Measurements from ENCODE around the gene EXOC6B.
"Not testable (repeated sequence)": the region's sequence is repeated elsewhere in the genome, so short reads cannot be mapped to it uniquely, and the experiment has no call there.

EXOC6B gene

DNA sequence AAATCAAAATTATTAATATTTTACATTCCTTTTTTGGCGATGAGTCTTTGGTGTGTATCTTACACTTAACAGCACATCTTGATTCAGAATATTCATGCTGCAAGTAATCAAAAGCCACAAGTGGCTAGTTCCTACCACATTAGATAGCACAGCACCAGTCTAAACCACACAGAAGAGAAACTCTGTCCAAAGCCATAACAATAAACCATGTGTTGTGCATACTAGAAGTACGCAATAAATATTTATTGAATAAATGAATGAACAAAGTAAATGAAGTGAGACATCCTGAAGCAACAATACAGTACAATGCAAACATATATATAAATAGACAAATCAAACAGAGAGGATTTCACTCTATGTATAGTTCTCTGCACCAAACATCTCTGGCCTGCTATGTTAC is 287.3 kb downstream of the EXOC6B start:
- no peak for DNase-seq

DNA sequence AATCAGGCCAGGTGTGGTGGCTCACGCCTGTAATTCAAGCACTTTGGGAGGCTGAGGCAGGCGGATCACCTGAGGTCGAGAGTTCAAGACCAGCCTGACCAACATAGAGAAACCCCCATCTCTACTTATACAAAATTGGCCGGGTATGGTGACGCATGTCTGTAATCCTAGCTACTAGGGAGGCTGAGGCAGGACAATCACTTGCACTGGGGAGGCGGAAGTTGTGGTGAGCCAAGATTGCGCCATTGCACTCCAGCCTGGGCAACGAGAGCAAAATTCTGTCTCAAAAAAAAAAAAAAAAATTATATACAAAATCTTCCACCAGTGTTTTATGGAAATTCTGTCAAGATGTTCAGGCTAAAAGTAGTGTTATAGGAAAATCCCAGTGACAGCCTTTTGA is 290.2 kb downstream of the EXOC6B start:
- not testable (repeated sequence) for DNase-seq

DNA sequence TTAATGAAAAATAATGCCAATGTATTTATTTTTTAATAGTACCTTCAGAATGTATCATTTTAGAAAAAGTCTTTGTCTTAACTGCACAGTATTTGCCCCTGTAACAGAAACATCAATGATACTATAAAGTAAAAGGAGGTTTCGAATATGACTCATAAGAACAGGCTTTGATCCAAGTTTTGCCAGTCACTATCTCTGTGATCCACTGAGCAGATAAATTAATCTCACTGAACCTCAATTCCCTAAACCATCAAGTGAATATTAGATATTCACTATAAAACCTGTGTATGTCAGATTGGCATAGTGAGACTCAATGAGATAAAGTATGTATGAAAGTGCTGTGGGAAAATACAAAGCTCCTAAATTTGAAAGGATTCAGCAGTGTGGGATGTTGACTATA is 292.1 kb downstream of the EXOC6B start:
- no peak for DNase-seq

DNA sequence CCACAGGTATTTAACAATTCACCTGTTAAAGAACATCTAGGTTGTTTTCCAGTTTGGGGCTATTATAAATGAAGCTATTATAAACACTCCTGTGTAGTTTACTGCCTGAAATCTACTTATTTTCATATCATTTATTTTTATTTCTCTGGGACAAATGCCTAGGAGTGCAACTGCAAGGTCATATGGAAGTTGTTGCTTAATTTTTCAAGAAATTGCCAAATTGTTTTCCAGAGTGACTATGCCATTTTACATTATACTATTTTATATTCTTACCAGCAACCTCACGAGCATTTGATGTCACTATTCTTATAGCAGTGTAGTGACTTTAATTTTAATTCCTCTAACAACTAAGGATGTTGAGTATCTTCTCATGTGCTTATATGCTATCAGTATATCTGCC is 298.4 kb downstream of the EXOC6B start:
- no peak for DNase-seq

DNA sequence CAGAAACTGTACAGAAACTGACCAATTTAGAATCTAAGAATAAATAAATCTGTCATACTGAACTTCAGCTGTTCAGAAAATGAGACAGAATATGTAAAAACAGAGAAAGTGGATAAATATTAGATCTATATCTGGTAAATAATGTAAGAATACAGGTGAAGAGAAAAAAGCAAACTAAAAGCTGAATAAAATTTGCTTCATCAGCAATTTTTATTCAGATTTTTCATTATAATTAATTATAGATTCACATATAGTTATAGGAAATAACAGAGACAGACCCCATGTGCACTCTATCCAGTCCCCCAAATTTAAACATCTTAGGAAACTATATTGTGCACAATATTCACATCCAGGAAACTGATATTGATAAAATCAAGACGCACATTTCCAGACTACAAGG is 299.2 kb downstream of the EXOC6B start:
- no peak for DNase-seq

DNA sequence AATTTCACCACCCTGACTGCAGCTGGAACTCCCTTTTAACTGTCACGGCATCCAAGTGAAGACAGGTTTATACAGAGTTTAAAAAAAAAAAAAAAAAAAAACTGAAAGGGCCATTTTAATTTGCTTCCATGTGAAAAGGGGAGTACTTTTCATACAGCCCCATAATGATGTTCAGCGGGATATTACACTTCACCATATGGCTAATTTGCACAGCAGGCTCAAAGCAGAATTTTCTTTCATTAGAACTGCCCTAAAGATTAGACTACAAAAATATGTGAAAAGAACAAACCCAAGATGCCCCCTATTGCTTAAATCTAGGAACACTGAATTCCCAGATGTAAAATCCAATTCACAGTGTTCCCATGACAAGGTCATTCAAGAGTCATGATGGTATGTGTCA is 301.8 kb downstream of the EXOC6B start:
- DNase-seq = no peak

DNA sequence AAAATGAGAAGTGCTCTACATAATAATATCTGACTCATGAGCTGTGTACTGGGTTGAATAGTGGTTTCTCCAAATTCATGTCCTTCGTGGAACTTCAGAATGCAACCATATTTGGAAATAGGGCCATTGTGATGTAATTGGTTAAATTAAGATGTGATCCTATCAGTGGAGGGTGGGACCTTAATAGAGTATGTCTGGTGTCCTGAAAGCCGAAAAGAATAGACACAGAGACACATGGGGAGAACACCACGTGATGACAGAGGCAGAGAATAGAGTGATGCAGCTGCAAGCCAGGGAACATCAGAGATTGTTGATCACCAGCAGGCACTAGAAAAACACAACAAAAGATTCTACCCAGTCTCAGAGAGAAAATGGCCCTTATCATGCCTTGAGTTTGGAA is 310.1 kb downstream of the EXOC6B start:
- no peak for DNase-seq

DNA sequence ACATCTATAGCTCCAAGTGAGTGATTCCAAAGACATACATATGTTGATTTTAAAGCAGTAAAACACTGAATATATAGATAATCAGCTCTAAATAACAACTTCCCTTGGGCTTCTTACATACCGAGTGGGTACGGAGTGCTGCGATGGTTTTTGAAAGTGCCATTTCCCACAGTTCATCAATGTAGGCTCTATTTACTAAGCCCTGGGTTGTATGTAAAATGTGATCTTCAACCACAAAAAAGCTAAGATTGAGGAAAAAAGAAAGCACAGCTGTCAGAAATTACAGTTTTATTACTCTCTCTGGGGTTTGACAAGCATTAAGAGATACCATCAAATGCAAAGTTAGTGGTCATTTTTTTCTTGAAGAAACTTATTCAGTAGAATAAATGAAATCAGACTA is 312.8 kb downstream of the EXOC6B start:
- no peak for DNase-seq

DNA sequence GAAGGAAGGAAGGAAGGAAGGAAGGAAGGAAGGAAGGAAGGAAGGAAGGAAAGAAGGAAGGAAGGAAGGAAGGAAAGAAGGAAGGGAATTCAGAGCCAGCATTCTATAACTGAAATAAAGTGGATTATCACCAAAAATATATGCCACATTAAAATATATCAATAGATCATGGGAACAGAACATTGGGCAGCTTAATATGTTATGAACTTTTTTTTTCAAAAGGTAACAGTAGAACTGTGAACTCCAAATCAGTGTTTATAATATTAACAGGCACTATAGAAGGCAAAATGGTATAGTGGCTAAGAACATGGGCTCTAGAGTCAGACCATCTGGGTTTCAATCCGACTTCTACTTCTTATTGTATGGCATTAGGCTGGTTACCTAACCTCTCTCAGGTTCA is 313.5 kb downstream of the EXOC6B start:
- no peak for DNase-seq

DNA sequence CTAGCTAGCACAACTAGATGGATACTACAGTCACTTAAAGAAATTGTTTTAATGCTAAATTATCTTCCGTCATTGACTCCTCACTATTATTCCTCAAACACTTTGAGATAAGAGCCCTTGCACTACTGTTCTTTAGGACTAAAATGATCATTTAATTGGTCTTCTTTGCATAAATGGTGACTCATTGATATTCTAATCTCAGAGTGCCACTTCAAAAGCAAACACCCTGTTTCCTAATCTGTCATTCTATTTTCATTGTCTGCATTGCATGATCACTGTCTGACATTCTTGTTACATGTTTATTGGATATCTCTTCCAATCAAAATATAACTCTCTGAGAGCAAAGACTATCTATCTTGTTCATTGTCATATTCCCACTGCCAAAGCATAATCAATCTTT is 313.9 kb downstream of the EXOC6B start:
- no peak for DNase-seq

DNA sequence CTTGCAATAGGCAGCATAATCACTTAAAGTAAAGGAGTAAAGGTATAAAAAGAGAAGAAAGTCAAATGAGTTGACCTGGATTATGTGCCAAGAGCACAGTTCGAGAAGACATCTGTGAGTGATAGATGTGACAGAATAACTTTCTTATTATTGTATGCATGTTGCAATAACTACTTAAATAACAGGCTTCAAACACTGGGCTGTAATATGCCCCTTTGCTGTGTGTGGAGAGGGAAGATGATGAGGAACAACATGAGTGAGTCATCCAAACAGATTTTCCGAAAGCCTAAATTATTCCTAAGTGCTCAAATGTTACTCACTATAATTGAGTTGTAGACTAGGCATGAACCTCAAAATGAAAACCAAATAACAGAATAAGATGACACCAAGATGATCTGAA is 328.1 kb downstream of the EXOC6B start:
- DNase-seq = no peak

DNA sequence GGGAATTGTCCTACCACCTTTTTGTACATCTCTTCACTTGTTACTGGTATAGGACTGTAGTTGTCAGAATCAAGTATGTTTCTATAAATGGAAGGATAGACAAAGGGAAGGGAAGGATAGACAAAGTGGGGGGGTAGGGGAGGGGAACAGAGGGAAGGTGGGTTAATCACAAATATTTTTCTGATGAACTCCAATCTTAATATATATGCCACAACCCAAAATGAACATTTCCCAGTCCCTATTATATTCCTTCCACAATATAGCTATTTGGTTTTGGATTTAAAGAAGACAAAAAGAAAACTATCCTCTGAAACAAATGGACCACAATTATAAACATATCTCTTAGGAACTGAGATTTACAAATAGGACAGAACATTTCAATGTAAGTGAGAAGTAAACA is 329.4 kb downstream of the EXOC6B start:
- no peak for DNase-seq

DNA sequence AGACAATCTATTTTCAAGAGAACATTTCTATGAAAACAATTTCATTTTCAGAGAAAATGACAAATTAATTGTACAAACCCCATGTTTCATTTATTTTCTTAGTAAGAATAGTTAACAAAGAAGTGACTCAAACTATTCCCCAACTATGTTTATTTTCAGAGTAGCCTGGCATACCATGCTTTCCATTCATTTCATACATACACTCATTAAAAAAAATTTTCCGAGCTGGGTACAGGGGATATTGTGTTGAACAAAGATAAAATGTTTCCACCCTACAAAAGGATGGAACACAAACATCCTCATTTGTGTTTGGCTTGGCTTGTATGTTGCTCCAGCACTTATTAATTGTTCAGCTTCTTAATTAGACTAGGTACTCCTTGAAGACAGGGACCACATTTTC is 331.4 kb downstream of the EXOC6B start:
- no peak for DNase-seq

DNA sequence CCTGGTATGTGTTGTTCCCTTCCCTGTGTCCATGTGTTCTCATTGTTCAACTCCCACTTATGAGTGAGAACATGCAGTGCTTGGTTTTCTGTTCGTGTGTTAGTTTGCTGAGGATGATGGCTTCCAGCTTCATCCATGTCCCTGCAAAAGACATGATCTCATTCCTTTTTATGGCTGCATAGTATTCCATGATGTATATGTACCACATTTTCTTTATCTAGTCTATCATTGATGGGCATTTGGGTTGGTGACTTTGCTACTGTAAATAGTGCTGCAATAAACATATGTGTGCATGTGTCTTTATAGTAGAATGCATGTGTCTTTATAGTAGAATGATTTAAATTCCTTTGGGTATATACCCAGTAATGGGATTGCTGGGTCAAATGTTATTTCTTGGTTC is 341.2 kb downstream of the EXOC6B start:
- not testable (repeated sequence) for DNase-seq

DNA sequence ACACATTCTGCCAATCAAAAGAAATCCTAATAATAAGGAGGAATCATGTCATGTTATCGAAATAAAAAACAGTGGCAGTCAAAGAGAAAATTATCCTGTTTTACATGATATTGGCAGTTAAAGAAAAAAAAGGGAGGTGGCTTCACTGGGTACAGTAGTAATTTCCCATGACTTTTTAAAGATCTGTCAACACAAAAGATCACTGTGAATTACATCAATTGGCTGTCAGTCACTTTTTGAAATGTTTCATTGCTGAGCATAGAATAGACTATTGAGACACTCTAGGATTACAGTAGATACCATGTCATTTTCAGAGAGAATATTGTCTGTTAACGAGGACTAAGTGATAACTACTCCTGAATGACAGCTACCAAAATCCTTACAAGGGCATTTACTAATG is 342.5 kb downstream of the EXOC6B start:
- no peak for DNase-seq

DNA sequence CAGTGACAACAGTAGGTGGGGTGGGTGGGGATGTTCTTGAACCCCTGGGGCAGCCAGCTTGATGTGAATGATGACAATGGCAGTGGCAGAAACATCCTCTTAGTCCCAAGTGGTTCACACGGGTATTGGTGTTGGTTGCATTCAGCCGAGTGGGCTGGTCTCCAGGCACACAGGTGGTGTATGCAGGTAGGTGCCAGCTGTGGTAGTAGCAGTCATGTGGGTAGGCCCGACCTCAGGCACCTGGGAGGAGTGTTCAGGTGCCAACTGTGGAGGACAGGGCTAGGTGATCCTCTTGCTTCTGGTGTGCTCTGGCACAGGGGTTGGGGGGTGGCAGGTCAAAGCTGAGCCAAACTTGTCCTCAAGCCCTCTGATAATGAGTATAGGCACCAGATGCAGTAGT is 350.6 kb downstream of the EXOC6B start:
- DNase-seq = no peak

DNA sequence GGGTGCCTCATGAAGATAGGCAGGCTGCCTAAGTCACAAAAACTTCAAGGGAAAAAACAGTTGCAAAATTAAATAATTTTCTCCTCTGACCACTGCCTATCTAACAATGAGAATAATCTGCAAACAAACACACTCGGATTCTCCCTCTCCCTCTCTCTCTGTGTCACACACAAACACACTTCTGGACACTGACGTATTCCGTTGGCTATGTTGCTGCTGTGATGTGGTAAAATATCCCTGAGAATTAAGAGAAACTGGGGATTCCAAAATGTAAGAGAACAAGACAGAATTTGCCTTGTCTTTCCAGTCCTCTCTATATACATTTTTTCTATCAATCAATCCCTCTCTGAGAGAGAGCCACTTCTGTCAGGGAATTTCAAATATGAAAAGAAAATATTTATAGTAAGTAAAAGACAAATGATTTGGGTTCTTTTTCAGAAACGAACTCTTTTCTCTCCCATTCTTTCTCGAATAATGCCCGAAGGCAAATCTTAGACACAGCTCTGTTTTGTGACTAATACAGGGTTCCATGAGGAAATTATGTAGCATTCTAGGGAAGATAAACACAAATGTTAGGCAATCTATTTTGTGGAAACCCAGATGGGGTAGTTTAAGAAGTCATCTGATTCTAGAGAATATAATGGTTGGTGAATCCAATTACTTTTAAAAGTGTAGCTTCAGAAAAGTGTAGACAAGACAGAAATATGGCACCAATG is 367.9 kb downstream of the EXOC6B start:
- DNase-seq = no peak

DNA sequence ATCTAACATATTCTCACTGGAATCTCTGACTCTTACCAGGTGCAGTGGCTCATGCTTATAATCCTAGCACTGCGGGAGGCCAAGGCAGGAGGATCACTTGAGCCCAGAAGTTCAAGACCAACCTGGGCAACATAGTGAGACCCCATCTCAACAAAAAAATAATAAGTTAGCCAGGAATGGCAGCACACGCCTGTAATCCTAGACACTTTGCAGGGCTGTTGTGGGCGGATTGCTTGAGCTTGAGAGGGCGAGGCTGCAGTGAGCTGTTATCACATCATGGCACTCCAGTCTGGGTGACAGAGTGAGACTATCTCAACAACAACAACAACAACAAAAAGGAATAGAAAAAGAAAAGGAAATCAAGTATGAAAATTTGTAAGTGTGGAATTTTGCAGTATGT is 371.6 kb downstream of the EXOC6B start:
- no peak for DNase-seq

DNA sequence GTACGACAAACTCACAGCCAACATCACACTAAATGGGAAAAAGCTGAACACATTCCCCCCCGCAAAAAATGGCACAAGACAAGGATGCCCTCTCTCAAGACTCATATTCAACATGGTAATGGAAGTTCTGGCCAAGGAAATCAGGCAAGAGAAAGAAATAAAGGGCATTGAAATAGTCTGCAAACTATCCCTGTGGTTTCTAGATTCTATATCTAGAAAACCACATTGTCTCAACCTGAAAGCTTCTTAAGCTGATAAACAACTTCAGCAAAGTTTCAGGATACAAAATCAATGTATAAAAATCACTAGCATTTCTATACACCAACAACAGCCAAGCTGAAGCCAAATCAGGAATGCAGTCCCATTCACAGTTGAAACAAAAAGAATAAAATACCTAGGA is 383.6 kb downstream of the EXOC6B start:
- no peak for DNase-seq

DNA sequence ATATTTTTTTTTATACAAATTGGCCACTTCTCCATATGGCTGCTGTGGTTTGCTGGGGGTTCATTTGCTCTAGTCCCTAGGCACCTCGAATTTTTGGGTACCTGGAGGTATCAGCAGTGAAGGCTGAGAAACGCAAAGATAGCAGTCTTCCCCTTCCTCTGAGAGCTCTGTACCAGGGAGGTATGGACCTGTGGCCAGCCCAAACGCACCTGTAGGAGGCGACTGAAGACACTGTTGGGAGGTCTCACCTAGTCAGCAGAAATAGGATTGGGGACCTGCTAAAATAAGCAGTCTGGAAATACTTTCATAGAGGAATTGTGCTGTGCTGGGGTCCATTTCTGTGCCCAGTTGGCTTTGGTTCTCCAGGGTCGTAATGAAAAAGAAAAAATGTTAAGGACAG is 385.9 kb downstream of the EXOC6B start:
- DNase-seq = no peak

DNA sequence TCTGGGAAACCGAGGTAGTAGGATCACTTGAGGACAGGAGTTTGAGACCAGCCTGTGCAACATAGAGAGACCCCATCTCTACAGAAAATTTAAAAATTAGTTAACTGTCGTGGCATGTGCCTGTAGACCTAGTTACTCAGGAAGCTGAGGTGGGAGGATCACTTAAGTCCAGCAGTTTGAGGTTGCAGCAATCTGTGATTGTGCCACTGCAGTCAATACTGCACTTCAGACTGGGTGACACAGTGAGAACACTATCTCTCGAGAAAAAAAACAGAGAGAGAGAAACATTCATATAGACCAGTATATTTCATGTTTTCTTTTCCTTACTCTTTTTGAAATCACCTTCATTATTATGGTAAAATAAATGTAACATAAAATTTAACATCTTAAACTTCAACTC is 387.5 kb downstream of the EXOC6B start:
- DNase-seq = no peak

DNA sequence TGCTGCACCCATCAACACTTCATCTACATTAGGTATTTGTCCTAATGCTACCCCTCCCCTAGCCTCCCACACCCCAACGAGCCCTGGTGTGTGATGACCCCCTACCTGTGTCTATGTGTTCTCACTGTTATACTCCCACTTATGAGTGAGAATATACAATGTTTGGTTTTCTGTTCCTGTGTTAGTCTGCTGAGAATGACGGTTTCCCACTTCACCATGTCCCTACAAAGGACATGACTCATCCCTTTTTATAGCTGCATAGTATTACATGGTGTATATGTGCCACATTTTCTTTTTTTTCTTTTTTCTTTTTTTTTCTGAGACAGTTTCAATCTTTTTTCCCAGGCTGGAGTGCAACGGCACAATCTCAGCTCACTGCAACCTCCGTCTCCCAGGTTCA is 394.1 kb downstream of the EXOC6B start:
- no peak for DNase-seq

DNA sequence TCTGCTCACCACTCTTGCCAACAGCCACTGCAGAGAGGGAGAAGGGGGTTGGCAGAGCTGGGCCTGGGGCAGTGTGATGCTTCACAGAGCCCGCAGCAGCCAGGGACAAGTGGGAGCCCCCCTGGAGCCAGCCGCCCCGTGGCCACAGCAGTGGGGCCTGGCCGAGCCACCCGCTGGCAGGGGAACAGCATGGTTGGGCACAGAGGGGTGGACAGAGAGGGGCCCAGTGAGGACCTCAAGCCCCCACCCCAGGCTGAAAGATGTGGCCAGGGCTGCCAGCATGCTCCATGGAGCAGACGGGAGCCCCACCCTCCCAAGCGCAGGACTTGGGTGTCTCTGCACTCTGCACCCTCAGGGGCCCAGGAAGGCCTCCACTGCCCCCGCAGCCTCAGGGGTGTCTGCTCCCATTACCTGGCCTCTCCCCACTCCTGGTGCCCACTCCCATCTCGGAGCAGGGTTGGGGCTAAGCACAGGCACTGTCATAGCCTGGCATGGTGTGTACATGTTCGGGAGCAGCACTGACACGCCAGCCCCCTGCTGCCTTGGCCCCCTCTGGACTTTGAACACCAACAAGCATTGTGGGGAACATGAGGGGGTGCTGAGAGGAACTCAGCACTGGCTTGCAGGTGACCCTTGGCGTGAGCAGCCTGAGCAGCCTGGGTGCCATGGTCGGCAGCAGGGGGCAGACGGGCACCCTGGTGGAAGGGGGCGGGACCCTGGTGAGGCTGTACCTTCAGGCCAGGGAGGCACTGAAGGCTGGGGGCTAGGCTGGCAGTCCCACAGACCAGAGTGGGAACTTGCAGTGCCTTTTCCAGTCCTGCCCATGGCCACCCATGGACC is 398.6 kb downstream of the EXOC6B start:
- no peak for DNase-seq

DNA sequence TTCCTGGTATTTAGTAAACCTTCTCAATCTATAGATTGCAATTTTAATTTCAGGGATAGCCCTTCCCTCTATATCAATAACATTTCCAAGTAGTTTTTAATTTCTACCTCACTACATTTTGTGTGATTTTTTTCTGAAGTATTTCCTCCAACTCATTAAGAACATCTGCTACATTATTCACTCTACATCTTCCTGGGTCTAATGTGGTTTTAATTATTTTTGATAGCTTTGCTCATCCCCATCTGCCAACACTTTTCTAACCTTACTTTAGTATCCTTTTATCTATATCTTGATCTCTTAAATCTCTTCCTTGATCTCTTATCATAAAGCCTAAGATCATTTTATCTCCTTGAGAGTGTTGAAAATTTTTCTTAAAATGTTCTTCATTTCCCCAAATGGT is 399.8 kb downstream of the EXOC6B start:
- DNase-seq = no peak

DNA sequence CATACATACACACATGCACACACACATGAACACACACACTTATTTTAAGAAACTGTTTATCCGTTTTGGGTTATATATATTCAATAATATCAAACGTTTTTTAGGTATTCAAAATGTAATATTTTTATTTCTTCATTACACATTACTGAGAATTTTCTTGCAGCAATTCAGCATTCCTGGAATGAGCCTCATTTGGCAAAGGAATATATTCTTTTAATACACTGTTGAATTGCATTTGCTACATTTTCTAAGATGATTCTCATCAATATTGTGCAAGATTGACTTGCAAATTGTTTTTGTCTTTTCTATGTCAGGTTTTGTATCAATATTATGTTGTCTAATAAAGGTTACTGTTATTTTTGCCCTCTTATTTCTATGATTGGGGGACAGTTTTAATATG is 402.1 kb downstream of the EXOC6B start:
- DNase-seq = no peak
